GM12891 (cell line): ENCODE results near the gene ALDH4A1.
A peak's percentile ranks its signal among the peaks of the same experiment; 100 is the strongest.

Experiments used
- DNase-seq: peaks from one replicate; pipeline ENCODE4 v3.0.0; 2011; ENCODE audit warnings: low spot score; ENCODE audit not compliant: insufficient read length
- FAIRE-seq: peaks from 2 replicates; lab custom pipeline; 2011; peaks lifted over from hg19 to GRCh38; lab: Jason Lieb, UNC
- PAX5 ChIP-seq: IDR thresholded peaks from 2 replicates; pipeline ENCODE4 v1.6.1; 2011; ENCODE audit warnings: low read length, moderate library complexity, mild to moderate bottlenecking; ENCODE audit not compliant: insufficient read depth, severe bottlenecking
- POLR2A ChIP-seq: IDR thresholded peaks from 2 replicates; pipeline ENCODE4 v1.6.1; 2011; ENCODE audit warnings: low read depth, low read length, control low read depth
- POLR2AphosphoS5 ChIP-seq: IDR thresholded peaks from 2 replicates; pipeline ENCODE4 v1.6.1; 2011; ENCODE audit warnings: low read depth, low read length, control low read depth
- POU2F2 ChIP-seq: IDR thresholded peaks from 2 replicates; pipeline ENCODE4 v1.6.1; 2011; ENCODE audit warnings: low read depth, mild to moderate bottlenecking, control low read depth, low read length, moderate library complexity
- SPI1 ChIP-seq: IDR thresholded peaks from 2 replicates; pipeline ENCODE4 v1.6.1; 2011; ENCODE audit warnings: low read depth, low read length, control low read depth
- TAF1 ChIP-seq: IDR thresholded peaks from 2 replicates; pipeline ENCODE4 v1.6.1; 2011; ENCODE audit warnings: low read depth, low read length, control low read depth

The ALDH4A1 gene

GRCh38 chr1:18884727-18885126 is 17.6 kb downstream of the ALDH4A1 start:
- DNase-seq (no peak), FAIRE-seq (no peak)
- TF ChIP-seq TAF1 (no peak), POLR2AphosphoS5 (no peak), SPI1 (no peak), POU2F2 (no peak), POLR2A (no peak), PAX5 (no peak)

GRCh38 chr1:18884419-18884717 is 18.0 kb downstream of the ALDH4A1 start:
- FAIRE-seq (no peak), DNase-seq (no peak)
- TF ChIP-seq PAX5, result no peak
- TF ChIP-seq SPI1, result no peak
- TF ChIP-seq POLR2AphosphoS5, result no peak
- TF ChIP-seq POLR2A, result no peak
- TF ChIP-seq POU2F2, result no peak
- TF ChIP-seq TAF1, result no peak

GRCh38 chr1:18883636-18884418 is 18.5 kb downstream of the ALDH4A1 start:
- peak; percentile 81 for DNase-seq
- peak; percentile 93 for FAIRE-seq
- TF ChIP-seq POLR2AphosphoS5, result no peak
- TF ChIP-seq POLR2A, result no peak
- TF ChIP-seq SPI1, result no peak
- no peak for TF ChIP-seq POU2F2
- TF ChIP-seq TAF1, result no peak
- no peak for TF ChIP-seq PAX5

- FAIRE-seq (no peak), DNase-seq (no peak)
These were observed 19.3 kb downstream of the ALDH4A1 start for GRCh38 chr1:18883079-18883478.

GRCh38 chr1:18882486-18882885 is 19.9 kb downstream of the ALDH4A1 start:
- TF ChIP-seq PAX5, result no peak
- no peak for TF ChIP-seq POLR2AphosphoS5
- no peak for TF ChIP-seq POLR2A
- no peak for FAIRE-seq
- no peak for DNase-seq

More at GRCh38 chr1:18883079-18883478, 19.3 kb downstream of the ALDH4A1 start:
- no peak for TF ChIP-seq TAF1
- TF ChIP-seq POLR2AphosphoS5, result no peak
- no peak for TF ChIP-seq SPI1
- no peak for TF ChIP-seq POU2F2
- TF ChIP-seq PAX5, result no peak
- no peak for TF ChIP-seq POLR2A

- FAIRE-seq, result no peak
- no peak for DNase-seq
- TF ChIP-seq PAX5, result no peak
- no peak for TF ChIP-seq POLR2A
- no peak for TF ChIP-seq SPI1
- no peak for TF ChIP-seq POLR2AphosphoS5
- no peak for TF ChIP-seq POU2F2
- TF ChIP-seq TAF1, result no peak
These were observed 20.5 kb downstream of the ALDH4A1 start for GRCh38 chr1:18881642-18882431.

DNA sequence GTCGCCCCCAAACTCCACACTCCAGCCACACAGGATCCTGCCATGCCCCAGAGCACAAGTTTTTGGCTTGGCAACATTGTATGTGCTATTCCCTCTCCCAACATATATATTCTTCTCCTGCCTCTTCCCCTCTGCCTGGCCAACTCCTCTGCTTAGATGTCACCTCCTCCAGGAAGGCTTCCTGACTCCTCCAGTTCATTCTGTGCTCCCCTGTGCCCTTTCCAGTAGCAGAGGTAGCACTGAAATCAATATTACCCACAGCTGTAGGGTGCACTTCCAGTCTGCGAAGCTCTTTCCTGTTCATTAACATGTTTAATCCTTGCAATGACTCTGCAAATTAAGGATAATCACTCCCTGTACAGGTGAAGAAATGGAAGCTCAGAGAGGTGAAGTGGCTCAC is 21.2 kb downstream of the ALDH4A1 start:
- DNase-seq (no peak), FAIRE-seq (no peak)
- no peak for TF ChIP-seq POU2F2
- no peak for TF ChIP-seq POLR2A
- TF ChIP-seq PAX5, result no peak
- TF ChIP-seq SPI1, result no peak
- no peak for TF ChIP-seq TAF1
- no peak for TF ChIP-seq POLR2AphosphoS5

GRCh38 chr1:18880585-18880984 is 21.8 kb downstream of the ALDH4A1 start:
- DNase-seq, result no peak
- no peak for FAIRE-seq
- no peak for TF ChIP-seq POLR2A
- no peak for TF ChIP-seq POU2F2
- TF ChIP-seq PAX5, result no peak
- TF ChIP-seq SPI1, result no peak
- TF ChIP-seq TAF1, result no peak
- no peak for TF ChIP-seq POLR2AphosphoS5

- no peak for TF ChIP-seq PAX5
- FAIRE-seq (no peak), DNase-seq (no peak)
These were observed 22.5 kb downstream of the ALDH4A1 start for GRCh38 chr1:18879791-18880309.

DNA sequence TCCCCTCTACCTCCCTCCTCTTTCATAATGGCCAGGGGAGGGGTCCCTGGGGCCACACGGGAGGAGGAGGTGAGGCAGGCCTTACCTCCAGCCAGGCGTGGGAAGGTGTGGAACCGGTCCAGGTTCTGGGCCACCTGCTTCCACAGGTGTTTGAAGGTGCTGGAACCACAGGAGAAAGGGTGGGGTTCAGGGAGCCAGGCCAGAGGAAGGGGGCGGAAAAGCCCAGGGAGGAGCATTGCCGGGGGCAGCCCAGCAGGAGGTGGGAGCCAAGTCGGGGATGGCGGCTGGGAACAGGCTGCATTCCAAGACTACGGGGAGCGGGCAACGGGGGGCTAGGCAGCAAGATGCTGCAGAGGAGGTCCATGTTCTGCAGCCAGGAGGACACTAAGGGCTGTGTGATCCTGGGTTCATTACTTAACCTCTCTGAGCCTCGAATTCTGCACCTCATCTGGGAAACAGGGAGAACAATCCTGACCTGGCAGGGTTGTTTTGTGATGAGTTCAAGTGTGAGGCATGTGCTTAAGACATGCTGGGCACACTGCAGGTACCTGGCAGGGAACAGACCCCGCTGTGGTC is 23.1 kb downstream of the ALDH4A1 start:
- no peak for TF ChIP-seq POU2F2
- DNase-seq (no peak), FAIRE-seq (no peak)
